ELR (cell line): ENCODE results near the gene EXOC3L4.
"Not testable (repeated sequence)": the region's sequence is repeated elsewhere in the genome, so short reads cannot be mapped to it uniquely, and the experiment has no call there.

Source experiments
- DNase-seq: peaks from one replicate; pipeline ENCODE4 v3.0.0-alpha.2; 2015; ENCODE audit warnings: low read depth

EXOC3L4 gene

GRCh38 chr14:103151270-103151945, 56.9 kb downstream of the EXOC3L4 start:
- DNase-seq = no peak

- DNase-seq = peak; percentile 88
Observed at GRCh38 chr14:103155010-103155409, 60.5 kb downstream of the EXOC3L4 start.

GRCh38 chr14:103155416-103155815, 60.9 kb downstream of the EXOC3L4 start:
- not testable (repeated sequence) for DNase-seq

GRCh38 chr14:103155826-103156394, 61.4 kb downstream of the EXOC3L4 start:
- no peak for DNase-seq

- DNase-seq = no peak
Observed at GRCh38 chr14:103156651-103157378, 62.3 kb downstream of the EXOC3L4 start.

GRCh38 chr14:103157969-103158368, 63.4 kb downstream of the EXOC3L4 start:
- no peak for DNase-seq

- DNase-seq = no peak
Observed at GRCh38 chr14:103158688-103159087, 64.2 kb downstream of the EXOC3L4 start.
